GM19099 (cell line): Measurements from ENCODE around the gene MAGI2.

Experiments used
- POLR2A ChIP-seq: IDR thresholded peaks from 3 replicates; pipeline ENCODE4 v1.6.1; 2011; ENCODE audit warnings: low read depth; ENCODE audit not compliant: insufficient read length; ENCODE audit errors: extremely low read depth

MAGI2 gene

GRCh38 chr7:78370936-78371335 lies 1082.5 kb downstream of the MAGI2 start:
- no peak for TF ChIP-seq POLR2A

GRCh38 chr7:78368771-78369170 lies 1084.7 kb downstream of the MAGI2 start:
- TF ChIP-seq POLR2A, result no peak

GRCh38 chr7:78367280-78367773 lies 1086.1 kb downstream of the MAGI2 start:
- no peak for TF ChIP-seq POLR2A

- TF ChIP-seq POLR2A, result no peak
These were observed 1089.6 kb downstream of the MAGI2 start for GRCh38 chr7:78363866-78364265.

- no peak for TF ChIP-seq POLR2A
These were observed 1093.6 kb downstream of the MAGI2 start for GRCh38 chr7:78359836-78360235.

GRCh38 chr7:78357709-78358108 lies 1095.8 kb downstream of the MAGI2 start:
- TF ChIP-seq POLR2A, result no peak

GRCh38 chr7:78355834-78356233 lies 1097.6 kb downstream of the MAGI2 start:
- no peak for TF ChIP-seq POLR2A

GRCh38 chr7:78350926-78351325 lies 1102.5 kb downstream of the MAGI2 start:
- TF ChIP-seq POLR2A, result no peak

- TF ChIP-seq POLR2A, result no peak
These were observed 1103.1 kb downstream of the MAGI2 start for GRCh38 chr7:78350391-78350790.

GRCh38 chr7:78346827-78347226 lies 1106.6 kb downstream of the MAGI2 start:
- no peak for TF ChIP-seq POLR2A

- TF ChIP-seq POLR2A, result no peak
These were observed 1107.5 kb downstream of the MAGI2 start for GRCh38 chr7:78345979-78346378.

GRCh38 chr7:78345293-78345911 lies 1108.1 kb downstream of the MAGI2 start:
- TF ChIP-seq POLR2A, result no peak

- no peak for TF ChIP-seq POLR2A
These were observed 1119.0 kb downstream of the MAGI2 start for GRCh38 chr7:78334426-78334825.

GRCh38 chr7:78333530-78334425 lies 1119.7 kb downstream of the MAGI2 start:
- no peak for TF ChIP-seq POLR2A

- no peak for TF ChIP-seq POLR2A
These were observed 1124.3 kb downstream of the MAGI2 start for GRCh38 chr7:78329001-78329655.
